NT2/D1 (cell line): ENCODE results near the gene TMEM60.

Experiments
- SUZ12 ChIP-seq: IDR thresholded peaks from 2 replicates; pipeline ENCODE4 v1.6.1; 2011; ENCODE audit not compliant: insufficient read length, insufficient read depth; ENCODE audit errors: extremely low read depth
- YY1 ChIP-seq: IDR thresholded peaks from 2 replicates; pipeline ENCODE4 v1.6.1; 2011; ENCODE audit not compliant: insufficient read length, insufficient read depth
- ZNF274 ChIP-seq: IDR thresholded peaks from 2 replicates; pipeline ENCODE4 v1.6.1; 2011; ENCODE audit warnings: mild to moderate bottlenecking, low read depth, low read length

DNA sequence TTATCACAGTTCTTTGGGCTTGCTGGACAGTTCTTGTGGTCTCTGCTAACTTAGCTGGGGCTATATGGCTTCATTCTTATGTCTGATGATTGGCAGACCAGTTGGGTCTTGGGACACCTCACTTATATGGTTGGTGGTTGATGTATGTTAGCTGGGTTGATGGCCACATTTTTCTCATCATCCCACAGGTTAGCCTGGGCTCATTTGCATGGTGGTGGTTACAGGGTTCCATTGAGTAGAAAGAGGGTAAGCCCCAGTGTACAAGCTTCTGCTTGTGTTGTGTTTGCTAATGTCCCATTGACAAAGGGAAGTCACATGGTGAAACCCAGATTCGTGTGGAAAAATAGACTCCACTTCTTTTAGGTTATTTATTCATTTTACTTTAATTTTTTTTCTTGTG, 40.6 kb downstream of the TMEM60 start:
- TF ChIP-seq ZNF274 (no peak), YY1 (no peak), SUZ12 (no peak)
